Vagina (tissue), 2 donors: ENCODE measurements around the gene COPS2. TPM values are rescaled to one million over a fixed set of nuclear protein-coding genes. Genes with fewer than 3 reads are reported as not detected.

Experiments
- DNase-seq, 2 donors: peaks; one replicate each; pipeline ENCODE4 v3.0.0-alpha.2; 2017; ENCODE audit errors: extremely low spot score in 2 of 2
- H3K27ac ChIP-seq: fragments of 200-600 bp; sonication (generic); one replicate; pipeline ENCODE4 v1.5.1; 2019
- H3K27me3 ChIP-seq: fragments of 200-600 bp; sonication (generic); one replicate; pipeline ENCODE4 v1.5.1; 2019
- H3K36me3 ChIP-seq, 2 donors: fragments of 200-600 bp; sonication (generic); one replicate each; pipeline ENCODE4 v1.5.1; 2017 to 2019
- H3K4me1 ChIP-seq: fragments of 200-600 bp; sonication (generic); one replicate; pipeline ENCODE4 v1.5.1; 2019
- H3K4me3 ChIP-seq, 2 donors: fragments of 200-600 bp; sonication (generic); 1 replicate in 1 of 2; 2 replicates in 1 of 2; pipeline ENCODE4 v1.5.1; 2016 to 2019
- H3K9me3 ChIP-seq: fragments of 200-600 bp; sonication (generic); one replicate; pipeline ENCODE4 v1.5.1; 2019
- POLR2A ChIP-seq, 2 donors: fragments of 450-650 bp; IDR thresholded peaks; one replicate each; pipeline ENCODE4 v1.6.1; 2017; ENCODE audit warnings: antibody characterized with exemption in 2 of 2, mild to moderate bottlenecking in 2 of 2, moderate library complexity in 2 of 2
- POLR2AphosphoS5 ChIP-seq, 2 donors: sonication (generic); formaldehyde crosslinking; IDR thresholded peaks; one replicate each; pipeline ENCODE4 v1.9.0; 2017; ENCODE audit warnings: antibody characterized with exemption in 2 of 2, mild to moderate bottlenecking in 2 of 2, low read depth in 1 of 2; ENCODE audit not compliant: insufficient read depth in 1 of 2
- intact Hi-C: fragments of 100-400 bp; cut with DNase I; formaldehyde crosslinking; loops from one replicate; pipeline ENCODE4 v1.15.1; 2023
- total RNA-seq: library from RNA; depleted of rRNA; stranded (reverse); fragments of >200 nt; gene quantifications from one replicate; pipeline ENCODE4 v1.2.3, GENCODE V29; 2016
- TF ChIP-seq, protein P1 (sequence below), 3 experiments: fragments of 450-650 bp in 2 of 3; fragments of 200-600 bp in 1 of 3; sonication (generic) in 1 of 3; IDR thresholded peaks; one replicate each; pipeline ENCODE4 v1.5.1; 2017 to 2019; ENCODE audit warnings: antibody characterized with exemption in 3 of 3, mild to moderate bottlenecking in 2 of 3, moderate library complexity in 2 of 3

COPS2 gene
- total RNA-seq, 1 donor from 2014 or later = 45.2 TPM

DNA sequence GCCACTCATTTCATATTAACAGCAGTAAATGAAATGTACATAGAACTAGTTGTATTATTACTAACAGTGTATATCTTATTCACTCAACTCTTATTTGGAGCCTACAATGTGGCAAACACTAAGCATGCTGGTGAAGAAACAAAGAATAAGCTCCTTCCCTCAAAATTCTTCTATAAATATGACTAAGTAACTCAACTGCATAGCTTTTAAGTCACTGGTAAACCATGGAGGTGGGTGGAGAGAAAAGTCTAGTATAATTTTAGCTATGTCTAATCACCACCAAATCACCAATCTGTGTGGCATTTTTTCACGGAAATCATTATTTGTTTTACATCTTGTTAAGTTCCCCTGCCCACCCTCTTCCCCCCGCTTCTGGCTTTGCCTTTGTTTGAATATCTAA is 17.5 kb downstream of the COPS2 start:
- Histone ChIP-seq H3K27ac (no peak overlapping the region), H3K36me3 (peaks cover 0 to 71% of the 10 kb centered on the region in 2 donors), H3K4me3 (no peak overlapping the region), H3K27me3 (no peaks in the 10 kb centered on the region), H3K9me3 (no peaks in the 10 kb centered on the region), H3K4me1 (no peaks in the 10 kb centered on the region)
- TF ChIP-seq POLR2A (IDR thresholded peaks at IDR 0.05) (no peak), POLR2AphosphoS5 (IDR thresholded peaks at IDR 0.05; ENCODE audit: insufficient read depth in 1 of 2, low read depth in 1 of 2) (no peak)
- TF ChIP-seq, protein P1, sequence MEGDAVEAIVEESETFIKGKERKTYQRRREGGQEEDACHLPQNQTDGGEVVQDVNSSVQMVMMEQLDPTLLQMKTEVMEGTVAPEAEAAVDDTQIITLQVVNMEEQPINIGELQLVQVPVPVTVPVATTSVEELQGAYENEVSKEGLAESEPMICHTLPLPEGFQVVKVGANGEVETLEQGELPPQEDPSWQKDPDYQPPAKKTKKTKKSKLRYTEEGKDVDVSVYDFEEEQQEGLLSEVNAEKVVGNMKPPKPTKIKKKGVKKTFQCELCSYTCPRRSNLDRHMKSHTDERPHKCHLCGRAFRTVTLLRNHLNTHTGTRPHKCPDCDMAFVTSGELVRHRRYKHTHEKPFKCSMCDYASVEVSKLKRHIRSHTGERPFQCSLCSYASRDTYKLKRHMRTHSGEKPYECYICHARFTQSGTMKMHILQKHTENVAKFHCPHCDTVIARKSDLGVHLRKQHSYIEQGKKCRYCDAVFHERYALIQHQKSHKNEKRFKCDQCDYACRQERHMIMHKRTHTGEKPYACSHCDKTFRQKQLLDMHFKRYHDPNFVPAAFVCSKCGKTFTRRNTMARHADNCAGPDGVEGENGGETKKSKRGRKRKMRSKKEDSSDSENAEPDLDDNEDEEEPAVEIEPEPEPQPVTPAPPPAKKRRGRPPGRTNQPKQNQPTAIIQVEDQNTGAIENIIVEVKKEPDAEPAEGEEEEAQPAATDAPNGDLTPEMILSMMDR (IDR thresholded peaks at IDR 0.05) = no peak
- no peak for DNase-seq
- intact Hi-C loops = no loop called here

DNA sequence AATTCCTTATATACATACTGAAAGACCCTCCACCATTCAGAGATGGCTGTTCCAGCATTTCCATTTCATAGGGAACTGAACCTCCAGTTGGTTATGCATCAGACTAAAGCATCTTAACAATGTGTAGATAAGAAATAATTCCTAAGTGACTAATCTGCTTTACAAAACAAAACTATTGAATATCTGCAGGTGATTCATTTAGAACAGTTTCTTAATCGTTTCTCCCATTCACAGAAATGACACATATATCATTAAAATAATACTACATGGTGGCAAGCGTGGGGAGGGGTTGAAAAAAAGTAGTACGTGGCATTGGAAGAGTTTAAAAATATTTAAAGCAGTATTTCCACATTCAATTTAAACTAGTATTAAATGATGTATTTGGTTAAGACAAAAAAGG is 19.5 kb downstream of the COPS2 start:
- Histone ChIP-seq H3K4me3 (no peak overlapping the region), H3K36me3 (peaks cover 0 to 66% of the 10 kb centered on the region in 2 donors)
- TF ChIP-seq POLR2AphosphoS5 (IDR thresholded peaks at IDR 0.05; ENCODE audit: insufficient read depth in 1 of 2, low read depth in 1 of 2) (no peak), POLR2A (IDR thresholded peaks at IDR 0.05) (no peak)
- TF ChIP-seq, protein P1 (IDR thresholded peaks at IDR 0.05) = no peak

DNA sequence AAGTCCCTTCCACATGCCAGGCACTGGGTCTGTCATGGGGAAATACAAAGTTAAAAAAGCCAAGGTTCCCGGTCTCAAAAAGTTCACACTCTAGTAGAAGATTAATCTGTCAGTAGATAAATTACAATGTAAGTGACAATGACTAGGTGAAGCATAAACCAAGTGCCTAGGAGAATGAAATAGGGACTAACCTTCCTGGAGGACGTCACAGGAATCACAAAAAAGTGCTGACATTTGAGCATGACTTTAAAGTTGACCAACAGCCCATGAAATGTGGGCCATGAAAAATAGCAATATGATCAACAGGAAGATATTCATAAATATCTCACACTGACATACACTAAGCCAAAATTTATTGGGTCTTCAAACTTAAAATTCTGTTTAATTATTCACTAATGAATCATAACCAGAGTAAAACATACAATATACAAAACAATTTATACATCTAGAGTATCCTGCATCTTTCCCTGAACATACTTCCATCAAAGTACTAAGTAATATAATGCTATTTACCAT is 20.0 kb downstream of the COPS2 start:
- H3K27ac ChIP-seq = no peak overlapping the region
- no peaks in the 10 kb centered on the region for H3K4me1 ChIP-seq
- TF ChIP-seq POLR2AphosphoS5 (IDR thresholded peaks at IDR 0.05; ENCODE audit: insufficient read depth in 1 of 2, low read depth in 1 of 2) (no peak), POLR2A (IDR thresholded peaks at IDR 0.05) (no peak)
- intact Hi-C loops = no loop called here
- H3K36me3 ChIP-seq = peaks cover 0 to 68% of the 10 kb centered on the region in 2 donors
- H3K9me3 ChIP-seq = no peaks in the 10 kb centered on the region
- H3K27me3 ChIP-seq = no peaks in the 10 kb centered on the region
- H3K4me3 ChIP-seq = no peak overlapping the region
- no peak for DNase-seq

More for the DNA sequence above, 19.5 kb downstream of the COPS2 start:
- no peaks in the 10 kb centered on the region for H3K9me3 ChIP-seq
- H3K27ac ChIP-seq = no peak overlapping the region
- no peaks in the 10 kb centered on the region for H3K27me3 ChIP-seq
- DNase-seq = no peak
- no peaks in the 10 kb centered on the region for H3K4me1 ChIP-seq
- intact Hi-C loops = no loop called here

- H3K4me1 ChIP-seq = no peaks in the 10 kb centered on the region
- intact Hi-C loops = no loop called here
- TF ChIP-seq POLR2A (IDR thresholded peaks at IDR 0.05) (no peak), POLR2AphosphoS5 (IDR thresholded peaks at IDR 0.05; ENCODE audit: insufficient read depth in 1 of 2, low read depth in 1 of 2) (no peak)
- TF ChIP-seq, protein P1 (IDR thresholded peaks at IDR 0.05) = no peak
- peaks cover 0 to 71% of the 10 kb centered on the region in 2 donors for H3K36me3 ChIP-seq
- no peaks in the 10 kb centered on the region for H3K27me3 ChIP-seq
- H3K4me3 ChIP-seq = no peak overlapping the region
- no peaks in the 10 kb centered on the region for H3K9me3 ChIP-seq
- H3K27ac ChIP-seq = no peak overlapping the region
- no peak for DNase-seq
Observed at GRCh38 chr15:49134683-49135341, 20.6 kb downstream of the COPS2 start.

DNA sequence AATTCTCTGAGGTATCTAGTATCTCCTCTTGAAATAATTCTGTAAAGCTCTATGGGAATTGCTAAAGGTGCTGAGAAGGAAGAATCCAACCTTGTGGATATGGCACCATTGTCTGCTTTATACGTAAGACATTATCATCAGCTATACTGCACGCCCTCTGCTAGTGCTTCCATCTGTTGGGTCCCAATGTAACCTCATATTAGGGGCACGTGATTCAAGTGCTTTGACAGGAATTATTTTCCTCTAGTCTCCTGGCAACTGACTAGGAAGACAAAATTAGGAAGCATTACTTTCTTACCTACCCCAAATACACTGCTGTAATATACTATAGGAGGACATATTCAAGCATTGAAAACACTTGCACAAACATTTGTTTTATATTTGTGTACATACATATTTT is 24.0 kb downstream of the COPS2 start:
- no peaks in the 10 kb centered on the region for H3K4me1 ChIP-seq
- H3K27ac ChIP-seq = no peak overlapping the region
- H3K9me3 ChIP-seq = no peaks in the 10 kb centered on the region
- DNase-seq = no peak
- no peak overlapping the region for H3K4me3 ChIP-seq
- intact Hi-C loops = no loop called here
- H3K36me3 ChIP-seq = peaks cover 0 to 76% of the 10 kb centered on the region in 2 donors
- TF ChIP-seq POLR2A (IDR thresholded peaks at IDR 0.05) = no peak
- TF ChIP-seq, protein P1 (IDR thresholded peaks at IDR 0.05) = no peak
- no peak for TF ChIP-seq POLR2AphosphoS5 (IDR thresholded peaks at IDR 0.05; ENCODE audit: insufficient read depth in 1 of 2, low read depth in 1 of 2)
- H3K27me3 ChIP-seq = no peaks in the 10 kb centered on the region
